Measurements from ENCODE around the gene TAF1D. TPM values are rescaled to one million over a fixed set of nuclear protein-coding genes. Genes with fewer than 3 reads are reported as not detected.

Gene TAF1D
- total RNA-seq, 1 experiment from 2014 or later, result 179 TPM

GRCh38 chr11:93727985-93728791 is 13.1 kb downstream of the TAF1D start:
- peak; percentile 9 for DNase-seq (ENCODE audit: low read depth)

GRCh38 chr11:93724089-93724488 is 17.2 kb downstream of the TAF1D start:
- no peak for DNase-seq (ENCODE audit: low read depth)

GRCh38 chr11:93720522-93720921 is 20.8 kb downstream of the TAF1D start:
- no peak for DNase-seq (ENCODE audit: low read depth)

- no peak for DNase-seq (ENCODE audit: low read depth)
These were observed 22.0 kb downstream of the TAF1D start for GRCh38 chr11:93719310-93719709.

- no peak for DNase-seq (ENCODE audit: low read depth)
These were observed 23.2 kb downstream of the TAF1D start for GRCh38 chr11:93718057-93718563.

- no peak for DNase-seq (ENCODE audit: low read depth)
These were observed 23.8 kb downstream of the TAF1D start for GRCh38 chr11:93717501-93717900.

- DNase-seq (ENCODE audit: low read depth), result no peak
These were observed 25.4 kb downstream of the TAF1D start for GRCh38 chr11:93715797-93716396.

- no peak for DNase-seq (ENCODE audit: low read depth)
These were observed 28.6 kb downstream of the TAF1D start for GRCh38 chr11:93712678-93713077.

- DNase-seq (ENCODE audit: low read depth), result no peak
These were observed 31.1 kb downstream of the TAF1D start for GRCh38 chr11:93710239-93710638.

- DNase-seq (ENCODE audit: low read depth), result no peak
These were observed 37.1 kb downstream of the TAF1D start for GRCh38 chr11:93704237-93704636.

GRCh38 chr11:93700830-93701229 is 40.5 kb downstream of the TAF1D start:
- peak; percentile 91 for DNase-seq (ENCODE audit: low read depth)

- DNase-seq (ENCODE audit: low read depth), result no peak
These were observed 43.7 kb downstream of the TAF1D start for GRCh38 chr11:93697611-93698010.

- DNase-seq (ENCODE audit: low read depth), result no peak
These were observed 46.7 kb downstream of the TAF1D start for GRCh38 chr11:93694557-93694956.

GRCh38 chr11:93694109-93694508 is 47.2 kb downstream of the TAF1D start:
- no peak for DNase-seq (ENCODE audit: low read depth)

GRCh38 chr11:93689240-93689639 is 52.1 kb downstream of the TAF1D start:
- DNase-seq (ENCODE audit: low read depth), result no peak

GRCh38 chr11:93686812-93687211 is 54.5 kb downstream of the TAF1D start:
- peak; percentile 69 for DNase-seq (ENCODE audit: low read depth)

- DNase-seq (ENCODE audit: low read depth), result peak; percentile 24
These were observed 55.1 kb downstream of the TAF1D start for GRCh38 chr11:93686226-93686625.

Other genes starting within 250 kb of the TAF1D start
- 1.6 and 3.2 TPM in 2 replicates for gene SMCO4, start 198.1 kb downstream of the TAF1D start, total RNA-seq (2014; rRNA removed)
- gene CEP295, start 79.8 kb downstream of the TAF1D start, total RNA-seq (2014; rRNA removed), result 28.5 and 30.7 TPM in 2 replicates
- gene C11orf54, start 177 bp upstream of the TAF1D start, total RNA-seq (2014; rRNA removed), result 9.7 and 18.1 TPM in 2 replicates
- gene MED17, start 42.8 kb upstream of the TAF1D start, total RNA-seq (2014; rRNA removed), result 27.9 and 28.9 TPM in 2 replicates
- not detected in 2 replicates for gene VSTM5, start 109.1 kb upstream of the TAF1D start, total RNA-seq (2014; rRNA removed)

All from LHCN-M2 (cell line).